Measurements from ENCODE around the gene COX5B. TPM values are rescaled to one million over a fixed set of nuclear protein-coding genes. Genes with fewer than 3 reads are reported as not detected.
A peak's percentile ranks its signal among the peaks of the same experiment; 100 is the strongest.
"Not testable (repeated sequence)": the region's sequence is repeated elsewhere in the genome, so short reads cannot be mapped to it uniquely, and the experiment has no call there.

Gene COX5B, protein sequence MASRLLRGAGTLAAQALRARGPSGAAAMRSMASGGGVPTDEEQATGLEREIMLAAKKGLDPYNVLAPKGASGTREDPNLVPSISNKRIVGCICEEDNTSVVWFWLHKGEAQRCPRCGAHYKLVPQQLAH
- 100 to 1,000 TPM; 162 to 215 (median 182) TPM for total RNA-seq (2021; fragmentation: NEBNext Ultra II Directional; extraction: Animal tissue kit (Norgen Biotek cat#: 25700))
- long read RNA-seq, transcript COX5B-201 (4 exons, 712 nt): major isoform, 270 of 279 reads
- long read RNA-seq, partial matches to known transcripts: 4 of 279 reads
- long read RNA-seq, other reads (novel, unspliced or antisense): 5 of 279 reads

DNA sequence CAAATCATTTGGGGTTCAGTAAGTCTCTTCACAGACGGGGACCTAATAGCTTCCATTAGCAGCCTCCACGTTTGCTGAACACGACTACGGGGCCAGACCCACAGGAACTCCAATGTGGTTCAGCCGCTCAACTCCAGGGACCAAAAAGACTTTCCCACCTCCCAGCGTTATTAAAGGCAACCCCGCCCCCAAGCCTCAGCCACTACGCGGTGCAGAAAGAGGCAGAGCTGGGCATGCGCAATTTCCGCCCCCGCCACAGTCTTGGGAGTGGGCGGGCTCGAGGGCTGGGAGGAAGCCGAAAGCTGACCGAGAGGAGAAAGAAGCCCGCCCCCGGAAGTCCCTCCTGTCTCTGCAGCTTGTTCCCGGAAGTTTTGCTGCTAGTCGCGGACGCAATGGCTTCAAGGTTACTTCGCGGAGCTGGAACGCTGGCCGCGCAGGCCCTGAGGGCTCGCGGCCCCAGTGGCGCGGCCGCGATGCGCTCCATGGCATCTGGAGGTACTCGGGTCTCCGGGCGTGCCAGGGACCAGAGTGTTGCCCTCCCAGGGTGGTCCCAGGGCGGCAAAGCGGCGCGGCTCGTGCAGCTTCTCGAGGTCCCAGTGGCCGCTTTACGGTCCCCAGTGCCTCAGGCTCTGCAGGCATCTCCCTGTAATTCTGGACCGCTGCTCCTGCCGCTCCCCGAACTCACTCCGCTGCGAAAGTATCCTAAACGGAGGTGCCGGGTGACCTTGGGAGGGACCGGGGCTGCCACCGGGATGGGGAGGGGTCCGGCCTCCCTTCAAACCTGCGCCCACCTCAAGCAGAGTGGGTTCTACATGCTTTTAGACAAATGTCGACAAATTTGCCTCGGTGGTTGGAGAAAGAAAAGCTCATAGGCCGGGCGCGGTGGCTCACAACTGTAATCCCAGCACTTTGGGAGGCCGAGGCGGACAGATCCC is at the start of gene COX5B:
COX5B (plus strand) TSS at position 368 of the 935 bp plus-strand sequence; CDS start at position 393, 25 bp downstream.
- Mint-ChIP-seq H3K4me3 (peak within 1 kb of the TSS; percentile 91), H3K27ac (peak within 1 kb of the TSS; percentile 90), H3K4me1 (ENCODE audit: low read depth) (peaks cover 19% of the 10 kb centered on the region), H3K9me3 (no peaks in the 10 kb centered on the region), H3K36me3 (ENCODE audit: low read depth) (peaks cover 25% of the 10 kb centered on the region), H3K27me3 (ENCODE audit: insufficient read depth) (no peaks in the 10 kb centered on the region; the same call in 1 of the 2 replicates)
- TF ChIP-seq, protein P1, sequence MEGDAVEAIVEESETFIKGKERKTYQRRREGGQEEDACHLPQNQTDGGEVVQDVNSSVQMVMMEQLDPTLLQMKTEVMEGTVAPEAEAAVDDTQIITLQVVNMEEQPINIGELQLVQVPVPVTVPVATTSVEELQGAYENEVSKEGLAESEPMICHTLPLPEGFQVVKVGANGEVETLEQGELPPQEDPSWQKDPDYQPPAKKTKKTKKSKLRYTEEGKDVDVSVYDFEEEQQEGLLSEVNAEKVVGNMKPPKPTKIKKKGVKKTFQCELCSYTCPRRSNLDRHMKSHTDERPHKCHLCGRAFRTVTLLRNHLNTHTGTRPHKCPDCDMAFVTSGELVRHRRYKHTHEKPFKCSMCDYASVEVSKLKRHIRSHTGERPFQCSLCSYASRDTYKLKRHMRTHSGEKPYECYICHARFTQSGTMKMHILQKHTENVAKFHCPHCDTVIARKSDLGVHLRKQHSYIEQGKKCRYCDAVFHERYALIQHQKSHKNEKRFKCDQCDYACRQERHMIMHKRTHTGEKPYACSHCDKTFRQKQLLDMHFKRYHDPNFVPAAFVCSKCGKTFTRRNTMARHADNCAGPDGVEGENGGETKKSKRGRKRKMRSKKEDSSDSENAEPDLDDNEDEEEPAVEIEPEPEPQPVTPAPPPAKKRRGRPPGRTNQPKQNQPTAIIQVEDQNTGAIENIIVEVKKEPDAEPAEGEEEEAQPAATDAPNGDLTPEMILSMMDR (IDR thresholded peaks at IDR 0.05): no peak
- DNase-seq: peak; percentile 96

DNA sequence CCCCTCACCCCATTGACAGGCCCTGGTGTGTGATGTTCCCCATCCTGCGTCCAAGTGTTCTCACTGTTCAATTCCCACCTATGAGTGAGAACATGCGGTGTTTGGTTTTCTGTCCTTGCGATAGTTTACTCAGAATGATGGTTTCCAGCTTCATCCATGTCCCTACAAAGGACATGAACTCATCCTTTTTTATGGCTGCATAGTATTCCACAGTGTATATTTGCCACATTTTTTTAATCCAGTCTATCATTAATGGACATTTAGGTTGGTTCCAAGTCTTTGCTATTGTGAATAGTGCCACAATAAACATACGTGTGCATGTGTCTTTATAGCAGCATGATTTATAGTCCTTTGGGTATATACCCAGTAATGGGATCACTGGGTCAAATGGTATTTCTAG is 49.7 kb upstream of the COX5B start:
- not testable (repeated sequence) for H3K9me3 Mint-ChIP-seq; H3K4me1 Mint-ChIP-seq (ENCODE audit: low read depth); H3K36me3 Mint-ChIP-seq (ENCODE audit: low read depth); H3K27ac Mint-ChIP-seq; H3K4me3 Mint-ChIP-seq; DNase-seq
- H3K27me3 Mint-ChIP-seq (ENCODE audit: insufficient read depth): peaks cover 31% of the 10 kb centered on the region

DNA sequence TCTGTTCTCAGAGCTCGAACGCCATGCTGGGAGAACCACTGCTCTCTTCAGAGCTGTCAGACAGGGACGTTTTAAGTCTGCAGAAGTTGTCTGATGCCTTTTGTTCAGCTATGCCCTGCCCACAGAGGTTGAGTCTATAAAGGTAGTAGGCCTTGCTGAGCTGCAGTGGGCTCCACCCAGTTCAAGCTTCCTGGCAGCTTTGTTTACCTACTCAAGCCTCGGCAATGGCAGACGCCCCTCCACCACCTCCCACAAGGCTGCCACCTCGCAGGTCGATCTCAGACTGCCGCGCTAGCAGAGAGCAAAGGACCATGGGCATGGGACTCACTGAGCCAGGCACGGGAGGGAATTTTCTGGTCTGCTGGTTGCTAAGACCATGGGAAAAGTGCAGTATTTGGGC is 44.3 kb upstream of the COX5B start:
- H3K4me1 Mint-ChIP-seq (ENCODE audit: low read depth); H3K36me3 Mint-ChIP-seq (ENCODE audit: low read depth); H3K27ac Mint-ChIP-seq; H3K4me3 Mint-ChIP-seq; DNase-seq; H3K9me3 Mint-ChIP-seq: not testable (repeated sequence)
- H3K27me3 Mint-ChIP-seq (ENCODE audit: insufficient read depth): peaks cover 20% of the 10 kb centered on the region

DNA sequence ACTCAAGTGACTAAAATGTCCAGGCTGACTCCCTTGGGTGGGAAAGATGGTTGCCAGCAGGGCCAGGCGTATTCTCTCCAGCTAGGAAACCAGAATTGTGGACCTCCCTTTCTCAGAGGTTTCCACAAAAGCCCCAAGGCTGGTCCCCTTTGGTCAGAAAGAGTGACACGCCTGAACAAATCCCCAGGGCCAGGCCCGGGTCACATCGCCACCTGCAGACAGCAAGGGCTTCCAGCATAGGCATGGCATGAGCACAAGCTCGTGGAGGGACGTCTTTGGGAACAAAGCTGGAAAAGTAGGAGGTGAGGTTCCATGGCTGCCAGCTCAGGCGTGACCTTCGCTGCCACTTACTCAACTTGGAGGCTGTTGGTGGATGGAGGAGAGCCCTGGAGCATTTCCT is 40.8 kb upstream of the COX5B start:
- not testable (repeated sequence) for H3K27ac Mint-ChIP-seq

DNA sequence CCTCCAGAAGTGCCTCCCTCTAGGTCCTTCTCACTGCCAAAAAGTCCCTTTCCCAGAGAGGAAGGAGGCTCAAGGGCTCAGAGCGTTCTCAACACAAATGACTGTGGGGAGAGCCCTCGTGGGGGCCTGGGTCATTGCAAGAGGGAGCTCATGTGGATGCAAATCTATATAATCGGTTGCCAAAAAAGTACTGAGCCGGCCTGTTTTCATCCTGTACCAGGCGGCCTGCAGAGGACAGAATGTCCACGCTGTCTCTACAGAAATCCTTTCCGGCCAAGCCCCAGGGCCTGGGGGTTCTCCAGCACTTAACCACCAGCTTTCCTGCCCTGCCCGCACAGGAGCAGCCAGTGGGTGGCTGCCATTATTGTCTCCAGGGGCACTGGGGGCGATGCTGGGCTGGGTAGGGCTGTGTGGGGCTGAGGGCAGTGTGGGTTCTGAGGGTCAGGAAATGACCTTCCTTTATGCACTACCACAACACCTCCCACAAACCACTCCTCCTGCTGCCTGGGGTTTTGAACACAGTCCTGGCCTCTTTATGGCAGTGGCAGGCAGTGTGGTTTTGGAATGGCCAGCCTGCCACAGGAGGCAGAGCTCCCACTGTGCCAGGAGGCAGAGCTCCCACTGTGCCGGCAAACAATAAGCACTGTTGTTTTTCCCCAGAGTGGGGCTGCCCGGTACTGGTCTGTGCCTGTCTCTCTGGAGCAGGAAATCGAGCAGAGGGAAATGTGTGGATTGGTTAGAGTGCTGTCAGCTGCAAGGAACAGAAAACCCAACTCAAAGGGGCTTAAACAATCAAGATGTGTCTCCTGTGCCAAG is 40.1 kb upstream of the COX5B start:
- not testable (repeated sequence) for H3K4me1 Mint-ChIP-seq (ENCODE audit: low read depth); DNase-seq; H3K9me3 Mint-ChIP-seq; H3K4me3 Mint-ChIP-seq; H3K27me3 Mint-ChIP-seq (ENCODE audit: insufficient read depth); H3K36me3 Mint-ChIP-seq (ENCODE audit: low read depth); H3K27ac Mint-ChIP-seq

More for the DNA sequence above, 40.8 kb upstream of the COX5B start:
- H3K4me1 Mint-ChIP-seq (ENCODE audit: low read depth); H3K9me3 Mint-ChIP-seq; DNase-seq; H3K36me3 Mint-ChIP-seq (ENCODE audit: low read depth); H3K4me3 Mint-ChIP-seq: not testable (repeated sequence)
- peaks cover 10% of the 10 kb centered on the region for H3K27me3 Mint-ChIP-seq (ENCODE audit: insufficient read depth)

DNA sequence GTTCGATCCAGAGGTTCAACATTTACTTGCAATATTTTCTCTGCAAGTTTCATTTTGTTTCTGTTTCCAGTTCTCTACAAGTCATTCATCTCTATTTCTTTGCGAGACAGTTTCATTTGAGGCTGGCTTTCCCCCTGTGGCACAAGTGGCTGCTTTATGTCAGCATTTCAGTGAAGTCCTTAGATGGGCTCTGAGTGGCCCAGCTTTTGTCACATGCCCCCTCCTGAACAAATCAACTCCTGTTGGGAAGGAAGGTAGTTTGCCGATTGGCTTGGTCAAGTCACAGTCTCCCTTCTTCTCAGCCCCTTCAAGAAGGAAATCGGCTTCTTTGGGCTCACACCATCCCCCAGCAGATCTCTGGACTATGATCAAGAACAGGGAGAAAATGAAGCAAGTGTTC is 37.1 kb upstream of the COX5B start:
- not testable (repeated sequence) for H3K36me3 Mint-ChIP-seq (ENCODE audit: low read depth)

DNA sequence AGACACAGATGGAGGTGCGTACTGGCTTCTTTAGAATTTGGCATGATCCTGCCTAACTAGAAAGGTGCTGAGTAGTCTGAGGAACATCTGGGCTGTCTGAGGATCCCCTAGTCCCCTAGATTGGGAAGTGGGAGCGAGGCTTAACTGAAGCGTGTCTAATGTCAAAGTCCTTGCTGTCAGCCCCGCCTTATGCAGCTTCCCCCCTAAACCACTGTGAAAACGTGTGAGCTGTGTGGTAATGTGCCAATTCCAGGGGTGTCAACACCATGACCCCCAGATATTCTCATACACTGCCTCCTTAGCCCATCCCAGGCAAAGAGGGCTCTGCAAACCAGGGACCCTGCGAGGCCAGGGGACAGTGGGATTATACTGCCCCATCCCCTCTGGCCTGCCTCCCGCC is 34.0 kb upstream of the COX5B start:
- DNase-seq; H3K9me3 Mint-ChIP-seq; H3K36me3 Mint-ChIP-seq (ENCODE audit: low read depth); H3K27me3 Mint-ChIP-seq (ENCODE audit: insufficient read depth); H3K27ac Mint-ChIP-seq; H3K4me3 Mint-ChIP-seq; H3K4me1 Mint-ChIP-seq (ENCODE audit: low read depth): not testable (repeated sequence)

More for the DNA sequence above, 37.1 kb upstream of the COX5B start:
- H3K4me1 Mint-ChIP-seq (ENCODE audit: low read depth); H3K4me3 Mint-ChIP-seq; H3K27ac Mint-ChIP-seq; H3K9me3 Mint-ChIP-seq; DNase-seq; H3K27me3 Mint-ChIP-seq (ENCODE audit: insufficient read depth): not testable (repeated sequence)

DNA sequence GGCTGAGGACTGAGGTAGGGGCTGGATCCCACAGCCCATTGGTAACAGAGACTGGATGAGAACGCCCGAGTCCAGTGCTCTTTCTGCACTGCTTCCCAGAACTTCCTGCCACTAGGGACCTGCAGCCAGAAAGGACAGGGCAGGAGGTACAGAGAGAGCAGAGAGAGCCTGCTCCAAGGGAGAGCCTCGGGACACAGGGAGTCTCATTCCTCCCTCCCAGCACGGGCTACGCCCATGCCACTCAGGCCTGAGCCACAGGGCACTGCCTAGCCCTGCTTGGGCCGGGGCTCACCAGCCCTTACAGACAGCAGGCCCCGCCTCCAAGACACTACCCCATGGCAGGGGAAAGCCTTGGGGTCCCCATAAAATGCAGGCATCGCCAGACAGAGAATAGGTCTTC is 30.1 kb upstream of the COX5B start:
- not testable (repeated sequence) for DNase-seq; H3K27me3 Mint-ChIP-seq (ENCODE audit: insufficient read depth); H3K9me3 Mint-ChIP-seq; H3K4me3 Mint-ChIP-seq; H3K27ac Mint-ChIP-seq; H3K36me3 Mint-ChIP-seq (ENCODE audit: low read depth); H3K4me1 Mint-ChIP-seq (ENCODE audit: low read depth)
